ENCODE results near the gene EIF3L. TPM values are rescaled to one million over a fixed set of nuclear protein-coding genes. Genes with fewer than 3 reads are reported as not detected.

Gene EIF3L
- polyA plus RNA-seq, 1 donor from 2014 or later: 352 TPM

DNA sequence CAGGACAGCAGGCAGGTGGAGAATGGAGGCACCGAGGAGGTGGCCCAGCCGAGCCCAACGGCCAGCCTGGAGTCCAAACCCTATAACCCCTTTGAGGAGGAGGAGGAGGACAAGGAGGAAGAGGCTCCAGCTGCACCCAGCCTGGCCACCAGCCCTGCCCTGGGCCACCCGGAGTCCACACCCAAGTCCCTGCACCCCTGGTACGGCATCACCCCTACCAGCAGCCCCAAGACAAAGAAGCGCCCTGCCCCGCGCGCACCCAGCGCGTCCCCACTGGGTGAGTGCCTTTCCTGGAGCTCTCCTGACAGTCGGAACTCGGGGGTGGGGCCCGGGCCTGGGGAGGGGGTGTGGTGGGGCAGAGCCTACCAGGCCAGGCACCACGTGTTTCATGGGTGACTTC lies 76.5 kb downstream of the EIF3L start:
- no peaks in the 10 kb centered on the region for H3K79me2 ChIP-seq (replicated peaks; ENCODE audit: insufficient read depth, low read length)
- no peak overlapping the region for H3K4me3 ChIP-seq (ENCODE audit: low read length)
- H3K4me2 ChIP-seq (ENCODE audit: low read length): no peak overlapping the region
- H4K20me1 ChIP-seq (ENCODE audit: insufficient read depth): no peaks in the 10 kb centered on the region
- H3K9ac ChIP-seq (ENCODE audit: low read length): no peak overlapping the region
- no peak overlapping the region for H2AFZ ChIP-seq (ENCODE audit: low read depth, low read length)
- H3K9me3 ChIP-seq (ENCODE audit: low read length): no peaks in the 10 kb centered on the region
- TF ChIP-seq EZH2 (IDR thresholded peaks at IDR 0.05; ENCODE audit: borderline replicate concordance, insufficient read depth, low read length, poor library complexity, severe bottlenecking) (no peak), POLR2AphosphoS5 (IDR thresholded peaks at IDR 0.05) (no peak), EP300 (conservative IDR thresholded peaks at IDR 0.05; ENCODE audit: poor library complexity, severe bottlenecking) (no peak), RAD21 (conservative IDR thresholded peaks at IDR 0.05) (no peak), TAF1 (IDR thresholded peaks at IDR 0.05; ENCODE audit: low read depth) (no peak), MXI1 (conservative IDR thresholded peaks at IDR 0.05; ENCODE audit: poor library complexity, severe bottlenecking) (no peak), SMC3 (conservative IDR thresholded peaks at IDR 0.05; ENCODE audit: poor library complexity) (no peak)
- TF ChIP-seq, protein P1, sequence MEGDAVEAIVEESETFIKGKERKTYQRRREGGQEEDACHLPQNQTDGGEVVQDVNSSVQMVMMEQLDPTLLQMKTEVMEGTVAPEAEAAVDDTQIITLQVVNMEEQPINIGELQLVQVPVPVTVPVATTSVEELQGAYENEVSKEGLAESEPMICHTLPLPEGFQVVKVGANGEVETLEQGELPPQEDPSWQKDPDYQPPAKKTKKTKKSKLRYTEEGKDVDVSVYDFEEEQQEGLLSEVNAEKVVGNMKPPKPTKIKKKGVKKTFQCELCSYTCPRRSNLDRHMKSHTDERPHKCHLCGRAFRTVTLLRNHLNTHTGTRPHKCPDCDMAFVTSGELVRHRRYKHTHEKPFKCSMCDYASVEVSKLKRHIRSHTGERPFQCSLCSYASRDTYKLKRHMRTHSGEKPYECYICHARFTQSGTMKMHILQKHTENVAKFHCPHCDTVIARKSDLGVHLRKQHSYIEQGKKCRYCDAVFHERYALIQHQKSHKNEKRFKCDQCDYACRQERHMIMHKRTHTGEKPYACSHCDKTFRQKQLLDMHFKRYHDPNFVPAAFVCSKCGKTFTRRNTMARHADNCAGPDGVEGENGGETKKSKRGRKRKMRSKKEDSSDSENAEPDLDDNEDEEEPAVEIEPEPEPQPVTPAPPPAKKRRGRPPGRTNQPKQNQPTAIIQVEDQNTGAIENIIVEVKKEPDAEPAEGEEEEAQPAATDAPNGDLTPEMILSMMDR (IDR thresholded peaks at IDR 0.05; ENCODE audit: poor library complexity, severe bottlenecking): no peak
- TF ChIP-seq, protein P2, sequence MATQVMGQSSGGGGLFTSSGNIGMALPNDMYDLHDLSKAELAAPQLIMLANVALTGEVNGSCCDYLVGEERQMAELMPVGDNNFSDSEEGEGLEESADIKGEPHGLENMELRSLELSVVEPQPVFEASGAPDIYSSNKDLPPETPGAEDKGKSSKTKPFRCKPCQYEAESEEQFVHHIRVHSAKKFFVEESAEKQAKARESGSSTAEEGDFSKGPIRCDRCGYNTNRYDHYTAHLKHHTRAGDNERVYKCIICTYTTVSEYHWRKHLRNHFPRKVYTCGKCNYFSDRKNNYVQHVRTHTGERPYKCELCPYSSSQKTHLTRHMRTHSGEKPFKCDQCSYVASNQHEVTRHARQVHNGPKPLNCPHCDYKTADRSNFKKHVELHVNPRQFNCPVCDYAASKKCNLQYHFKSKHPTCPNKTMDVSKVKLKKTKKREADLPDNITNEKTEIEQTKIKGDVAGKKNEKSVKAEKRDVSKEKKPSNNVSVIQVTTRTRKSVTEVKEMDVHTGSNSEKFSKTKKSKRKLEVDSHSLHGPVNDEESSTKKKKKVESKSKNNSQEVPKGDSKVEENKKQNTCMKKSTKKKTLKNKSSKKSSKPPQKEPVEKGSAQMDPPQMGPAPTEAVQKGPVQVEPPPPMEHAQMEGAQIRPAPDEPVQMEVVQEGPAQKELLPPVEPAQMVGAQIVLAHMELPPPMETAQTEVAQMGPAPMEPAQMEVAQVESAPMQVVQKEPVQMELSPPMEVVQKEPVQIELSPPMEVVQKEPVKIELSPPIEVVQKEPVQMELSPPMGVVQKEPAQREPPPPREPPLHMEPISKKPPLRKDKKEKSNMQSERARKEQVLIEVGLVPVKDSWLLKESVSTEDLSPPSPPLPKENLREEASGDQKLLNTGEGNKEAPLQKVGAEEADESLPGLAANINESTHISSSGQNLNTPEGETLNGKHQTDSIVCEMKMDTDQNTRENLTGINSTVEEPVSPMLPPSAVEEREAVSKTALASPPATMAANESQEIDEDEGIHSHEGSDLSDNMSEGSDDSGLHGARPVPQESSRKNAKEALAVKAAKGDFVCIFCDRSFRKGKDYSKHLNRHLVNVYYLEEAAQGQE (IDR thresholded peaks at IDR 0.05; ENCODE audit: borderline replicate concordance): no peak
- H3K9me2 ChIP-seq (ENCODE audit: insufficient read depth, low read length): no peaks in the 10 kb centered on the region
- H3K36me3 ChIP-seq (ENCODE audit: insufficient read depth, low read length): no peaks in the 10 kb centered on the region
- no peaks in the 10 kb centered on the region for H3K27me3 ChIP-seq (ENCODE audit: insufficient read depth, low read depth, low read length)
- H3K27ac ChIP-seq (ENCODE audit: low read length): no peak overlapping the region
- no peaks in the 10 kb centered on the region for H3F3A ChIP-seq (ENCODE audit: insufficient read depth, low read length, poor library complexity, severe bottlenecking)

DNA sequence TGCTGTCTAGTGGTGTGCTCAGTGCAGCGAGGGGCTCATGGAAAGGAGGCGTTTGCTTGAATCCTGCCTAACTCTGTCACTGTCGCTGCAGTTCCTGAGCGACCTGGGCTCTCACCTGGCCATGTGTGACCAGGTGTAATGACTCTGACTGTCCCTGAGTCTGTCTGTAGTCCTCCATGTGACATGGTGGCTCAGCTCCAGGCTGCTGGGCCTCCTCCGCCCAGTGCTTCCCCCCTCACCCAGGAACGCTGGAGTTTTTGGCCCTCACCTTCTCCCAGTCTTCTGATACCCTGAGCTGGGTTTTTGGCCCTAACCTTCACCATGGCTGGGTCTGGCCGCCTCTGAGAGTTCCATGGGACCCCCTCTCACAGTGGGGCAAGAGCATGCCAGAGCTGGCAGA lies 77.1 kb downstream of the EIF3L start:
- Histone ChIP-seq H3K4me2 (ENCODE audit: low read length) (no peak overlapping the region), H2AFZ (ENCODE audit: low read depth, low read length) (no peak overlapping the region), H3K9ac (ENCODE audit: low read length) (no peak overlapping the region), H3K9me3 (ENCODE audit: low read length) (no peaks in the 10 kb centered on the region), H3K4me3 (ENCODE audit: low read length) (no peak overlapping the region), H3F3A (ENCODE audit: insufficient read depth, low read length, poor library complexity, severe bottlenecking) (no peaks in the 10 kb centered on the region), H3K79me2 (replicated peaks; ENCODE audit: insufficient read depth, low read length) (no peaks in the 10 kb centered on the region), H4K20me1 (ENCODE audit: insufficient read depth) (no peaks in the 10 kb centered on the region), H3K27me3 (ENCODE audit: insufficient read depth, low read depth, low read length) (no peaks in the 10 kb centered on the region), H3K36me3 (ENCODE audit: insufficient read depth, low read length) (no peaks in the 10 kb centered on the region), H3K9me2 (ENCODE audit: insufficient read depth, low read length) (no peaks in the 10 kb centered on the region), H3K27ac (ENCODE audit: low read length) (no peak overlapping the region)
- TF ChIP-seq TAF1 (IDR thresholded peaks at IDR 0.05; ENCODE audit: low read depth): no peak
- no peak for TF ChIP-seq POLR2AphosphoS5 (IDR thresholded peaks at IDR 0.05)
- TF ChIP-seq SMC3 (conservative IDR thresholded peaks at IDR 0.05; ENCODE audit: poor library complexity): no peak
- no peak for TF ChIP-seq MXI1 (conservative IDR thresholded peaks at IDR 0.05; ENCODE audit: poor library complexity, severe bottlenecking)
- TF ChIP-seq, protein P1 (IDR thresholded peaks at IDR 0.05; ENCODE audit: poor library complexity, severe bottlenecking): no peak
- TF ChIP-seq EP300 (conservative IDR thresholded peaks at IDR 0.05; ENCODE audit: poor library complexity, severe bottlenecking): no peak
- no peak for TF ChIP-seq RAD21 (conservative IDR thresholded peaks at IDR 0.05)
- TF ChIP-seq, protein P2 (IDR thresholded peaks at IDR 0.05; ENCODE audit: borderline replicate concordance): no peak
- no peak for TF ChIP-seq EZH2 (IDR thresholded peaks at IDR 0.05; ENCODE audit: borderline replicate concordance, insufficient read depth, low read length, poor library complexity, severe bottlenecking)
